GM19397 (cell line): ENCODE results near the gene USP17L28.
"Not testable (repeated sequence)": the region's sequence is repeated elsewhere in the genome, so short reads cannot be mapped to it uniquely, and the experiment has no call there.

Experiments used
- ATAC-seq: cut with Tn5 transposase; IDR thresholded peaks from one replicate; pipeline ENCODE4 v1.9.1; 2021; ENCODE audit warnings: mild to moderate bottlenecking, moderate library complexity; ENCODE audit not compliant: unreplicated experiment

USP17L28 gene, protein sequence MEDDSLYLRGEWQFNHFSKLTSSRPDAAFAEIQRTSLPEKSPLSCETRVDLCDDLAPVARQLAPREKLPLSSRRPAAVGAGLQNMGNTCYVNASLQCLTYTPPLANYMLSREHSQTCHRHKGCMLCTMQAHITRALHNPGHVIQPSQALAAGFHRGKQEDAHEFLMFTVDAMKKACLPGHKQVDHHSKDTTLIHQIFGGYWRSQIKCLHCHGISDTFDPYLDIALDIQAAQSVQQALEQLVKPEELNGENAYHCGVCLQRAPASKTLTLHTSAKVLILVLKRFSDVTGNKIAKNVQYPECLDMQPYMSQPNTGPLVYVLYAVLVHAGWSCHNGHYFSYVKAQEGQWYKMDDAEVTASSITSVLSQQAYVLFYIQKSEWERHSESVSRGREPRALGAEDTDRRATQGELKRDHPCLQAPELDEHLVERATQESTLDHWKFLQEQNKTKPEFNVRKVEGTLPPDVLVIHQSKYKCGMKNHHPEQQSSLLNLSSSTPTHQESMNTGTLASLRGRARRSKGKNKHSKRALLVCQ

DNA sequence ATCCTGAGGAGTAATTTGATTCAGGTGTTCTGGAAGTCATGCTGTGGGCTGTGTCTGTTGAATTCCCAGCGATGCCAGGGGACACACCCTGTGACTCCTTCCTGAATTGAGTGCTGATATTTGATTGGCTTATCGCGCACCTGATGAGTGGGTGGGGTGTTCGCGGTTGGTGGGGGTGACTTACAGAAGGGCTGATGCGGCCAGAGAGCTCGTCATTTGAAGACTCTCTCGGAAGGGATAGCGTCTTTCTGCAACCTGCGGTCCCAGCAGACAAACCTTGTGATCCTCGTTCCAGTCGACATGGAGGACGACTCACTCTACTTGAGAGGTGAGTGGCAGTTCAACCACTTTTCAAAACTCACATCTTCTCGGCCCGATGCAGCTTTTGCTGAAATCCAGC, at the start of gene USP17L28:
USP17L28 (plus strand) TSS at position 301 of the 400 bp plus-strand sequence; CDS start at position 301, 0 bp downstream.
- not testable (repeated sequence) for ATAC-seq

DNA sequence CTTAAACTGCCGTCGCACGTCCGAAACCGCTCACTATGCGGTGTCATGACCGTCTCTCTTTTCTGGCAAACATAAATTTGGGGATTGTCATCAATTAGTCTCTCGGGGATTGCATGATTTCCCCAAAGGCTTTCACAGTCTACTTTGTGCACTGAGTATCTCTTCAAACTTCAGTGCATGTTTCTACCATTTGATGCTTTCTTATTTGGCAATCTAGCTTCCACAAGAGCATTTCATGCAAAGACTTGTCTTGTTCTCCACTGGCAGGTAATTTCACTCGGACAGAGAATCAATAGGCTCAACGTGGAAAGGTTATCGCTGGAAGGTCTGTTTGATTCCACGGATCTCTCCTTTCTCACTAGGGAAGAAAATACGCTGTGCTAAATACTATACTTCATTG, 24.5 kb upstream of the USP17L28 start:
- ATAC-seq = not testable (repeated sequence)

DNA sequence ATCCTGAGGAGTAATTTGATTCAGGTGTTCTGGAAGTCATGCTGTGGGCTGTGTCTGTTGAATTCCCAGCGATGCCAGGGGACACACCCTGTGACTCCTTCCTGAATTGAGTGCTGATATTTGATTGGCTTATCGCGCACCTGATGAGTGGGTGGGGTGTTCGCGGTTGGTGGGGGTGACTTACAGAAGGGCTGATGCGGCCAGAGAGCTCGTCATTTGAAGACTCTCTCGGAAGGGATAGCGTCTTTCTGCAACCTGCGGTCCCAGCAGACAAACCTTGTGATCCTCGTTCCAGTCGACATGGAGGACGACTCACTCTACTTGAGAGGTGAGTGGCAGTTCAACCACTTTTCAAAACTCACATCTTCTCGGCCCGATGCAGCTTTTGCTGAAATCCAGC, 23.8 kb upstream of the USP17L28 start, which contains the start of gene USP17L24:
USP17L24 (plus strand) TSS at position 301 of the 400 bp plus-strand sequence; CDS start at position 301, 0 bp downstream.
- ATAC-seq = not testable (repeated sequence)

DNA sequence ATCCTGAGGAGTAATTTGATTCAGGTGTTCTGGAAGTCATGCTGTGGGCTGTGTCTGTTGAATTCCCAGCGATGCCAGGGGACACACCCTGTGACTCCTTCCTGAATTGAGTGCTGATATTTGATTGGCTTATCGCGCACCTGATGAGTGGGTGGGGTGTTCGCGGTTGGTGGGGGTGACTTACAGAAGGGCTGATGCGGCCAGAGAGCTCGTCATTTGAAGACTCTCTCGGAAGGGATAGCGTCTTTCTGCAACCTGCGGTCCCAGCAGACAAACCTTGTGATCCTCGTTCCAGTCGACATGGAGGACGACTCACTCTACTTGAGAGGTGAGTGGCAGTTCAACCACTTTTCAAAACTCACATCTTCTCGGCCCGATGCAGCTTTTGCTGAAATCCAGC, 19.1 kb upstream of the USP17L28 start, which contains the start of gene USP17L25:
USP17L25 (plus strand) TSS at position 301 of the 400 bp plus-strand sequence; CDS start at position 301, 0 bp downstream.
- not testable (repeated sequence) for ATAC-seq

DNA sequence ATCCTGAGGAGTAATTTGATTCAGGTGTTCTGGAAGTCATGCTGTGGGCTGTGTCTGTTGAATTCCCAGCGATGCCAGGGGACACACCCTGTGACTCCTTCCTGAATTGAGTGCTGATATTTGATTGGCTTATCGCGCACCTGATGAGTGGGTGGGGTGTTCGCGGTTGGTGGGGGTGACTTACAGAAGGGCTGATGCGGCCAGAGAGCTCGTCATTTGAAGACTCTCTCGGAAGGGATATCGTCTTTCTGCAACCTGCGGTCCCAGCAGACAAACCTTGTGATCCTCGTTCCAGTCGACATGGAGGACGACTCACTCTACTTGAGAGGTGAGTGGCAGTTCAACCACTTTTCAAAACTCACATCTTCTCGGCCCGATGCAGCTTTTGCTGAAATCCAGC, 14.3 kb upstream of the USP17L28 start, which contains the start of gene USP17L26:
USP17L26 (plus strand) TSS at position 301 of the 400 bp plus-strand sequence; CDS start at position 301, 0 bp downstream.
- ATAC-seq = not testable (repeated sequence)

DNA sequence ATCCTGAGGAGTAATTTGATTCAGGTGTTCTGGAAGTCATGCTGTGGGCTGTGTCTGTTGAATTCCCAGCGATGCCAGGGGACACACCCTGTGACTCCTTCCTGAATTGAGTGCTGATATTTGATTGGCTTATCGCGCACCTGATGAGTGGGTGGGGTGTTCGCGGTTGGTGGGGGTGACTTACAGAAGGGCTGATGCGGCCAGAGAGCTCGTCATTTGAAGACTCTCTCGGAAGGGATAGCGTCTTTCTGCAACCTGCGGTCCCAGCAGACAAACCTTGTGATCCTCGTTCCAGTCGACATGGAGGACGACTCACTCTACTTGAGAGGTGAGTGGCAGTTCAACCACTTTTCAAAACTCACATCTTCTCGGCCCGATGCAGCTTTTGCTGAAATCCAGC, 9.6 kb upstream of the USP17L28 start, which contains the start of gene USP17L5:
USP17L5 (plus strand) TSS at position 301 of the 400 bp plus-strand sequence; CDS start at position 301, 0 bp downstream.
- ATAC-seq = not testable (repeated sequence)

DNA sequence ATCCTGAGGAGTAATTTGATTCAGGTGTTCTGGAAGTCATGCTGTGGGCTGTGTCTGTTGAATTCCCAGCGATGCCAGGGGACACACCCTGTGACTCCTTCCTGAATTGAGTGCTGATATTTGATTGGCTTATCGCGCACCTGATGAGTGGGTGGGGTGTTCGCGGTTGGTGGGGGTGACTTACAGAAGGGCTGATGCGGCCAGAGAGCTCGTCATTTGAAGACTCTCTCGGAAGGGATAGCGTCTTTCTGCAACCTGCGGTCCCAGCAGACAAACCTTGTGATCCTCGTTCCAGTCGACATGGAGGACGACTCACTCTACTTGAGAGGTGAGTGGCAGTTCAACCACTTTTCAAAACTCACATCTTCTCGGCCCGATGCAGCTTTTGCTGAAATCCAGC, 4.8 kb upstream of the USP17L28 start, which contains the start of gene USP17L27:
USP17L27 (plus strand) TSS at position 301 of the 400 bp plus-strand sequence; CDS start at position 301, 0 bp downstream.
- ATAC-seq = not testable (repeated sequence)

DNA sequence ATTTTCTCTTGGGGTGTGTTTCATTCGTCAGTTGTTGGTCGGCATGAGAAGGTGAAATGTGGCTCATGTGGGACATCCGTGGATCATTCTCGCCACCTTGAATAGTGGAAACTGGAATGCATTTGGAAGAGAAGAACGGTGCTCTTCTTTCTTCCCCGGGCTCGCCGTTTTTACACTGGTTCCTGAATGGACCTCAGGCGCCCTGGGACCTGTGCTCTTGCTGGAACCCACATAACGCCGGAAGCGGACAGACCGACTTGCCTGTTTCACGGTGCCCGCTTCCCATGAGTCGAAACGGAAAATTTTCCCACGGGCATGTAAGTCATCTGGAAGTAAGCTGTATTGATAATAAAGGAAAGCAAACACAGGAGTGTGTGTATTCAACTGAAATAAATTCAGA, 2.2 kb downstream of the USP17L28 start:
- ATAC-seq = not testable (repeated sequence)

DNA sequence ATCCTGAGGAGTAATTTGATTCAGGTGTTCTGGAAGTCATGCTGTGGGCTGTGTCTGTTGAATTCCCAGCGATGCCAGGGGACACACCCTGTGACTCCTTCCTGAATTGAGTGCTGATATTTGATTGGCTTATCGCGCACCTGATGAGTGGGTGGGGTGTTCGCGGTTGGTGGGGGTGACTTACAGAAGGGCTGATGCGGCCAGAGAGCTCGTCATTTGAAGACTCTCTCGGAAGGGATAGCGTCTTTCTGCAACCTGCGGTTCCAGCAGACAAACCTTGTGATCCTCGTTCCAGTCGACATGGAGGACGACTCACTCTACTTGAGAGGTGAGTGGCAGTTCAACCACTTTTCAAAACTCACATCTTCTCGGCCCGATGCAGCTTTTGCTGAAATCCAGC, 4.6 kb downstream of the USP17L28 start, which contains the start of gene USP17L29:
USP17L29 (plus strand) TSS at position 301 of the 400 bp plus-strand sequence; CDS start at position 301, 0 bp downstream.
- not testable (repeated sequence) for ATAC-seq

DNA sequence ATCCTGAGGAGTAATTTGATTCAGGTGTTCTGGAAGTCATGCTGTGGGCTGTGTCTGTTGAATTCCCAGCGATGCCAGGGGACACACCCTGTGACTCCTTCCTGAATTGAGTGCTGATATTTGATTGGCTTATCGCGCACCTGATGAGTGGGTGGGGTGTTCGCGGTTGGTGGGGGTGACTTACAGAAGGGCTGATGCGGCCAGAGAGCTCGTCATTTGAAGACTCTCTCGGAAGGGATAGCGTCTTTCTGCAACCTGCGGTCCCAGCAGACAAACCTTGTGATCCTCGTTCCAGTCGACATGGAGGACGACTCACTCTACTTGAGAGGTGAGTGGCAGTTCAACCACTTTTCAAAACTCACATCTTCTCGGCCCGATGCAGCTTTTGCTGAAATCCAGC, 14.1 kb downstream of the USP17L28 start, which contains the start of gene USP17L30:
USP17L30 (plus strand) TSS at position 301 of the 400 bp plus-strand sequence; CDS start at position 301, 0 bp downstream.
- ATAC-seq = not testable (repeated sequence)

DNA sequence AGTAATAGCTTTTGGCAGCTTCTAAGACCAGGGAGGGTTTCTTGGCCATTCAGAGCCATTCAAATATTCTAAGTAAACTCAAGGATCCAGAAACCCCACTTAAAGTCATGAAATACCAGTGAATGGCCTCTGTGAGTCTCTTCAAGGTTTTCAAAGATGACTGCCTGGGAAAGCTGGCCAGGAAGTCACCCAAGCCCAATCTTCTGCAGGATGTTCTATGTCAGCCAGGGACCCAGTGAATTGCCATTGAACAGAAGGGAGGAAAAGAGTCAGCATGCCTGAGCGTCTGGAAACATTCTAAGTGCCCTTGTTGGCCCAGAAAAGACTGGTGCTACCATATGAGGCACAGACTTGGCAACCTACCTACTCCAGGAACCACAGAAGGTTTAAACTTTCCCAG, 31.2 kb downstream of the USP17L28 start:
- not testable (repeated sequence) for ATAC-seq

DNA sequence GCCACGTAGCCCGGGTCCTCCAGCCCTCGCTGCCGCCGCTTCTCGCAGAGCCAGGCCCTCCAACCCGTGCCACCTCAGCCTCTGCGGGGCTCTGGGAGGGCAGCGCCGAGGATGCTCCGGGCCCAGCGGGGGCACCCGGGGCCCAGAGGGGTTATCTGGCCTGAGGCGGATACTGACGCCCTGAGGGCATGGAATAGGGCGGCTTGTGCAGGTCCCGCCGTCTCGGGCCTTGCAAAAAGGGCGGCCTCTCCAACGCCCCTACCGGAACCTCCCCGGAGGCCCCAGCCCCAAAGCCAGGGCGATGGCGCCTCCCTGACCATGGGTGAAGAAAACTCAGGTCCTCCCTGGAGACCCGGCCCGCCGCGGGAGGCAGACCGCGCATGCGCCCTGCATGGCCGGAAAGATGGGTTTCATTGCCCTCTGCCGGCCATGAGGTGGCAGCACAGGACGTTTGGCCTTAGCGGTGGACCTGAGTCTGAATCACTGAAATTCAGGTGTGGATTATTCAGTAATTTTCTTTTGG, 32.4 kb downstream of the USP17L28 start:
- ATAC-seq = not testable (repeated sequence)

DNA sequence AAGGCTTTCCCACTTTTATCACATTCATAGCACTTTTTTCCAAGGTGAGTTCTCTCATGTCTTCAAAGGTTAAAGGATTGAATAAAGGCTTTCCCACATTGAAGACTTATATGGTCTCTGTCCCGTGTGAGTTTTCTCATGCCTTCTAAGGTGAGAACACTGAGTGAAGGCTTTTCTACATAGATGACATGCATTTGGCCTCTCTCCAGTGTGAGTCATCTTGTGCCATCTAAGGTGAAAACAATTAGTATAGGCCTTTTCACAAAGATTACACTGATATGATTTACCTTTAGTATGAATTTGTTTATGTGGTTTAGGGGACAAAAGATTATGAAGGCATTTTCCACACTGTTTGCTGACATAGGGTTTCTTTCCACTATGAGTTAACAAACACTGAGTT, 35.4 kb downstream of the USP17L28 start:
- no peak for ATAC-seq

DNA sequence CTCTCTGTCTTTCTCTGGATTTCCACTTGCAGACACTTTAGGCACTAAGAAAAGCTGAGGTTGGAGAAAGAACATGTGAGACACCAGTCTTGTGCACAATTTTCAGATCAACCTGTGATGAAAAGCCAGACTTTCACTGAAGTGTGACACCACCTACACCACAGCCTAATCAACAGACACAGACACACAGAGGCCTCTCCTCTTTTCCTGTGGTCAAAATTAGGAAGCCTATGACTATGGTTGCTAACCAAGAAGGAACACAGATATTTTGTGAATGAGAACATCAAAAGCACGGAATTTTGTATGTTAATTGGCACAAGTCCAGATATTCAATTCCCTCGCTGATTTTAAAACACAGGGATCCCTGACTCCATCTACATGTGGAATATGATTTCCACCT, 40.3 kb downstream of the USP17L28 start:
- not testable (repeated sequence) for ATAC-seq
